Hematopoietic multipotent progenitor cell treated with erythropoietin and hydrocortisone succinate and interleukin-3 and kit ligand, for 8 days (in vitro differentiated cells): ENCODE measurements around the gene LINGO1.

Experiments used
- DNase-seq: peaks from one replicate; pipeline ENCODE4 v3.0.0-alpha.2; 2015

The LINGO1 gene

DNA sequence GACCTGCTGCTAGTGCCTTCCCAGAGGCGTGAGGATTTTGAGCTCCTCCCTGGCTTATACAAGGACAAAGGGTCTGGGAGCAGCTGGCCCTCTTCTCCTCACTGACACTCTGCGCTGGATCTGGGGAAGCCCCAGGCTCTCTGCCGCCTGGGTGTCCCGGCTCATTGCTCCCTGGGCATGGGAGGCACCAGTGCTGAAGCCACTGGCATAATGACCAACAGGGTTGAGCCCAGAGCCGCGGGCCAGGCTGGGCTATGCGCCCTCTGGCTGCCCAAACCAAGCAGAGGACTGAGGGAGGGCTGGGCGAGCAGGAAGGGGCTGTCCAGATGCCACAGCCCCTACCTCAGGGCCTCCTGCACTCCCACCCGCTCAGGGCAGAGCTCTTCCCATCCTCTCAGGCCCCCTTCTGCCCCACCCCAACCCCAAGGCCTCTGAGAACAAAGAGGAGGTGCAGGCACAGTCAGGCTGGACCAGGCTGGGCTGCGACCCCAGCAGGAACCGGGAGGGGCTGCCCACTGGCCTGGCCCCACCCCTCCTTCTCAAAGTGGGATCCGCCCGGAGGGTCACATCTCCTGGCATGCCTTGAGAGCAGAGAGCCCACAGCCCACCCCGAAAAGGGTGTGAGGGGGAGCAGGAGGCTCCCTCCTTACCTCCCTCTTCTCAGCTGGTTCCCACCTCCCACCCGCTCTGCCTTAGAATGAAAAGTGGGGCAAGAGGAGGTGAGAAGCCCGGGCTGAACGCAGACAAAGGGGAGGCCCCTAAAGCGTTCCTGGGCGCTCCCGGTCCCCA is 1.6 kb downstream of the LINGO1 start:
- DNase-seq = no peak

DNA sequence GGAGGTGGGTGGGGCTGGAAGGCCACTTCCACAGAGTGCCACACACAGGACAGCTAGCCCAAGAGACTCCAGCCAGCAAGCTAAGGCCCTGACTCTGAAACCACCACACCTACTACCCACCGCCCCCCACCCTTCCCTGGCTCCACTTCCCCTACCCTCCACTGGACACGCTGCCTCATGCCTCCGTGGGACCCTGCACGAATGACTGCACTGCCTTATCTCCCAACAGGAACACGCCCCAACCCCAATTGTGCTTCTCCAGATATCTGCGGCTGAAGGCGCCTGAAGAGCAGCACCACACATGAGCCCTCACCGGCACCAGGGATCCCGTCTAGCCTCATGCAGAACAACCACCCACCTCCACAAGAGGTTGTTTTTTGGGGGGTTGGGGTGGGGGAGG is 2.7 kb downstream of the LINGO1 start:
- no peak for DNase-seq

DNA sequence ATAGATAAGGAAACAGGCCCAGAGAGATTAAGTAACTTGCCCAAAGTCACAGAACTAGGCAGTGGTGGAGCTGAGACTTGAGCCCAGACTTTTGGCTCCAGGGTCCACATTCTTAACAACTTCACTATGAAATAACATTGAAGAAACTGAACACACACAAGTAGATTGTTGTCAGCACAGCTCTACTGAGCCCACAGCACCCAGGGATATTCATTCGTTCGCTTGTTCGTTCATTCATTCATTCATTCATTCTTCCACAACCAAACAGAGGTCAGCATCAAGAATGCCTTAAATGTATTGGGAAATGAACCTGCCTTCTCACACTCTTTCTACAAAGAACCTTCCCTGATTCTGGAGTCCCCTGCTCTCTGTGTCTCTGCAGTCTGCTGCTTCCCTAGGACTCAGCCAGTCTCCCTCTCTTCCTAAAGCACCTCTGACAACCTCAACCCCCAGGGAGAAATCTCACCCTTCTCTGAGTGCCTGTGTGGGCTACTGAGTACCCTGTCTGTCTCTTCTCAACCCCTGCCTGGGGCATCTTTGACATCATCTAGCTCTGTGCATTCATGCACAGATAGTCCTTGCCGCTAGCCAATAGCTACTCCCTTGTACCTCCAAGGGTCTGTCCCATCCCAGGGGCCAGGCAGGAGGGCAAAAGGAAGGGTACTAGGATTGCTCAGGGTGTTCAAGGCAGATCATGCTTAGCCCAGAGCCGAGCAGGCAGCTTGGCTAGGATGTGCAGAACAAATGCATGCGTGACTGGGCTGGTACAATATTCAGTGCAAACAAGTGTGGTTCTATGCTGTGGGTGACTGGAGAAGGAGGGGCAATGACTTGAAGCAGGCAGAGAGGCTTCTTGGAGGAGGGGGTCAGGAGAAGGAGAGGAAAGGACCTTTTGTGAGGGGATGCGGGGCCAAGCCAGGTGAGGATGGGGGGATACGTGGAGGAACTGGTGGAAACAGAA is 3.4 kb downstream of the LINGO1 start:
- DNase-seq = no peak

DNA sequence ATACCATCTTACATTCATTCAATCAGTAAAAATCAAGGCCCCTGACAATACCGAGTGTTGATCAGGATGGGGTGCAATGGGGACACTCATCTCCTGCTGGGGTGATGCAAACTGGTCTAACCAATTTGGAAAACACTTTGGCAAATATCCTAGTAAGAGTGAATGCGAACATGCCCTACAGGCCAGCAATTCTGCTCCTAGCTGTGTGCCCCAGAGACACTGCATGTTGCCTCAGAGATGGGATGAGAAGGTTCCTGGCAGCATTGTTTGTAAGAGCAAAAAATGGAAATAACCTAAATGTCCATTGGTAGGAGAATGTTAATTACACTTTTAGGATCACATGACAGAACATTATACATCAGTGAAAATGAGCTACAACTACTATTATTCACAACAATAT is 4.7 kb downstream of the LINGO1 start:
- no peak for DNase-seq

DNA sequence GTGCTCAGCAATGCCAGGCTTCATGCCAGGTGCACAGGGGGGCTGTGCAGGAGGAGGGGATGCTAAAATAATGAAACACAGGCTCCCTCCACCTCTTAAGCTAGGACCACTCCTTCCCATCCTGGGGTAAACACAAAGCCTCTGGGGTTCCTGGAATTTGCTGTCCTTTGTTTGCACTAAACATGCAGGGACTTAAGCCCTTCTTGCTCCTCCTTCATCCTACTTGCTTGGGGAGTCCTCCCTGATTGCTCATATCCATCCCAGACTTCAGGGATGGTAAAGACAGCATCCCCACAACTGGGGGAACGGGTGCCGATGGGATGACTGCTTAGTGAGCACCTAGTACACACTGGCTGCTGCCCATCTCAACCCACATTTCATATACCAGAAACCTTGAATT is 5.1 kb downstream of the LINGO1 start:
- DNase-seq = no peak

DNA sequence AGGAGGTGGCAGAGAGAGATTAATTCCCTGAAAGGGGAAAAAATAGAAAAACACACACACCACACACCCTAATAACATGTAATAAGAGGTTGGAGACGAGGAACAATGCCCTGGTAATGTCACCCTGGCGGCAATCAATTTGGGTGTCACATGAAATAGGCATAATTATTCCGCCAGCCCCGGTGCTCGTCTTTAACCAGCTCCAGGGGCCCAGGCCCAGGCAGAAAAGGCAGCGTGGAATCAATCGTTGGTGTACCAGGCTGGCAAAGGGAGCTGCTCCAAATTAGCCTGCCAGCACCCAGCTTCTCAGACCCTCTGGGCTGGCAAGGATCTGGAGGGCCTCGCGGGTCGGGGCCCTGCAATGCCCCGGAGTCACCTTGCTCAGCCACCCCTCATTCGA is 5.6 kb downstream of the LINGO1 start:
- DNase-seq = no peak

DNA sequence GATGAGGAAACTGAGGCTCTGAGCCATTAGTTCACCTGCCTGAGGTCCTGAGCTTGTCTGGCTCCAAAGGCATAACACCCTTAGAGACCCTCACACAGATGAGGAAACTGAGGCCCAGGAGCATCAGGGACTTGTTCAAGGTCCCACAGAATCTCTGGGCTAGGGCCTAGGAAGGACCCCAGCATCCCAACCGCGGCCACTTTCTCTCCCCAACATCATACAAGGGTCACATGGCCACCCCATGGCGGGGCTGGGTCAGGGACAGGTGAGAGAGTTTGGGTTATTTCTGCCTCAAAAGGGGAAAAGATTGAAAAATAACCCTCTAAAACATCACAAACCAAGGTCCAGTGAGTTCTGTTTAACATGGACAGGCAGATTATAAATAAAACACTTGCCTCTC is 6.7 kb downstream of the LINGO1 start:
- no peak for DNase-seq

DNA sequence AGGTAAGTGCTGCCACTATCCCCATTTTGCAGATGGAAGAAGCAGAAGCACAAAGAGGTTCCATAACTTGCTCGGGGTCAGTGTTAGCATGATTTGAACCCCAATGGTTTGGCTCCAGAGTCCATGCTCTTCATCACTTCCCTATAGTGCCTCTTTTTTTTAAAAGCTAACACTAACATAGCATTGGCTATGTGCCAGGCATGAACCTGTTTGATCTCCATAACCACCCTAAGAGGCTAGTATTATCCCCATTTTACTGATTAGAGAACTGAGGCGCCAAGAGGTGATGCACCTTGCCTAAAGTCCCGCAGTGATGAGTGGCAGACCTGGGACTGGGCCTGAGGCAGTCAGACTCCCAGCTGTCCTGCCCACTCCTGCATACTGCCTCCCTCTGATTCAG is 7.3 kb downstream of the LINGO1 start:
- no peak for DNase-seq

DNA sequence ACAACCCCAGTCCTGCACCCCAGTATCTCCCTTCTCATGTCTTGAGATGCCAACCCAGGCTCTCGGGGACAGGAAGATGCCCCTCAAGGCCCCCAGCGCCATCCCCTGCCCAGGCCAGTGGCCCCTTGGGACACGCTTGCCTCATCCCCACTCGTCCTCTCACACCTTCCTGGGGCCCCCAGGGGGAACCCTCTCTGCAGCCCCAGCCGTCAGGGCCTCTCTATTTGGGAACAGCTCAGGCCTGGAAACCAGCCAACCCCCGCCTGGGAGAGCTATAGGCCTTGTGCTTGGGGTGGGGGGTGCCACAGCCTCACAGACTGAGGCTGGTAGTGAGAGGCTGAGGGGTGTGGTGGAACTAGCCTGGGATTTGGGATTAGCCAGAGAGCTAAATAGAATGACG is 7.8 kb downstream of the LINGO1 start:
- DNase-seq = no peak

DNA sequence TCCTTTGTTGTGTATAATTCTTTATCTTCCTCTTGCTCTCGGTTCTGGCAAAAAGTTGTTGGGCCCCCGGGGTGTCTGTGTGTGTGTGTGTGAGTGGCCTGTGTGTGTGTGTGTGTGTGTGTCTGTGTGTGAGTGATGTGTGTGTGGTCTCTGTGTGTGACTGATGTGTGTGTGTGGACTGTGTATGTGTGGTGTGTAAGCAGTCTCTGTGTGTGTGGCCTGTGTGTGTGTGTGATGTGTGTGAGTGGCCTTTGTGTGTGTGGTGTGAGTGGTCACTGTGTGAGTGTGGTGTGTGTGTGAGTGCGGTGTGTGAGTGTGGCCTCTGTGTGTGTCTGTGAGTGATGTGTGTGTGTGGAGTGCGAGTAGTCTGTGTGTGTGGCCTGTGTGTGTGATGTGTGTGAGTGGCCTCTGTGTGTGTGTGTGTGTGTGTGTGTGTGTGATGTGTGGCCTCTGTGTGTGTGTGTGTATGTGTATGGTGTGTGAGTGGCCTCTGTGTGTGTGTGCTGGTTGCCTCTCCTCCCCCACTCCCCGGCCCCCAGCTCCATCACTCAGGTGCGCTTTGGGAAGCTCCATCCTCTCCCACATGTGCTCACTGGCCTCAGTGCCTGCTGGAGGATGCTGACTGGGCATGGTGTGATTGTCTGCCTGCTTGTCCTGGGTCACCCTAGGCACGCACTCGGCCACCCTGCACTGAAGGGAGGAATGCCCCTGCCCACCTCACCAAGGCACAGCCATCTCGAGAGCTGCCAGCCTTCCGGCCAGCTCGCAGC is 8.8 kb downstream of the LINGO1 start:
- DNase-seq = no peak

DNA sequence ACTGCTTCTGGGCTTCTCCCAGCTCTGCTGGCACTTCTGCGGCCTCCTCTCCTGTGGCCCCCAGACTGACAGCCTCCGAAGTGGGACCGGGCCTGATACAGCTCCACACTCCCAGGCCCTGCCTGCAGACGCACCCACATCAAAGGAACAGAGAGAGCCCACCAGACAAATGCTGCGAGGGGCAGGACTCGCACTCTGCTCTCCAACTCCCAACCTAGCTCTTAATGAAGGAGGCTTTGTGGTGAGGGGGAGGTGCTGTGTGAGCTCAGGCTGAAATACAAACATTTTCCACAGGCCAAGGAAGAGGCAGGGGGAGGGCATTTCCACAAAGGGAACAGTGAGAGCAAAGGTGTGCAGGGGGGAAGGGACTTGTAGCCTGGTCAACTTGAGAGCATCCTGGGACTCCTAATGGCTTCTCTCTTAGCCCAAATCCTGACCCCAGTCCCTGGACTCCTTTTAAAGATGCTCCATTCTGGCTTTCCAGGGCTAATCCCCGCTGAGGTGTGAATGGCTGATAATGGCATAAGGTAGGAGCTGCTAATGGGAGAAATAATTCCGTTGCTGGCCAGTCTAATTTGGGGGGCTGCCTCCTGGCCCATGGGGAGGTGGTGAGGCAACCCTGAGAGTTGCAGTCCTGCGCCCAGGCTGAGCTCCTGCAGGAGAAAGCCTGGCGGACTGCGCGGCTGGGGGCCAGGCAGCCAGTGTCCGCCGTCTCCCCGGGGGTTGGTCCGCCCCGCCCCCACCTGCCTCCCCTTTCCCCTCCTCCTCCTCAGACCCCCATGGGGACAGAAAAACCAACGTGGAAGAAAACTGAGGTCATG is 9.6 kb downstream of the LINGO1 start:
- no peak for DNase-seq

DNA sequence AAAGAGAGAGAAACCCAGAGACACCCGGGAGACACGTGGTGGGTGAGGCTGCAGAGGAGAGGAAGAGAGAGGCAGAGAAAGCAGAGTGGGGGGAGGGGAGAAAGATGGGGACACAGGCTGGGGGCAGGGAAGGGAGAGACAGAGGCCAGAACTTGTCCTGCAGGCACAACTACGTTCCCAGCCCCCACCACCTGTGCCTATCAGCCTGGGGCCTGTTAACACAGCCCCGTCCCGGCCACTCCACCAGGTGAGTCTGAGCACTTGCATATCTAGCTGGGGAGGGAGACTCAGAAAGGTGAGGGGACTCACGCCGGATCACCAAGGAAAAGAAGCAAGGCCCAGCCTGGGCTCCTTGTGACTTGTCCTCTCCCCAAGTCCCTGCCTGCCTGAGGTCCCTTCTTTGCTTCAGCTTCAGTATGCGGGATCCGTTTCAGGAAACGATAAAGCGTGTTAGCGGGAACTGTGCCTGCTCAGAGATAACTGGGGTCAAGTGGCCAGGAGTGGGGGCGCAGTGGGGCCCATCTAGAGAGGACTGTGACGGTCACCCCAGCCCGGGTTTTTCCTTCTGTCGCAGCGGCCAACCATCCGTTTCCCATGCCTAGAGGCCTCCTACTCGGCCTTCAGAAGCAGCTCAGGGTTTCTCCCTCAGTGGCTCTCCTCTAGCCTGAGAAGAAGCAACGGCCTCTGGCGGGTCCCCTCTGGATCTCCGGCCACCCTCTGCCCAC is 10.3 kb downstream of the LINGO1 start:
- no peak for DNase-seq

DNA sequence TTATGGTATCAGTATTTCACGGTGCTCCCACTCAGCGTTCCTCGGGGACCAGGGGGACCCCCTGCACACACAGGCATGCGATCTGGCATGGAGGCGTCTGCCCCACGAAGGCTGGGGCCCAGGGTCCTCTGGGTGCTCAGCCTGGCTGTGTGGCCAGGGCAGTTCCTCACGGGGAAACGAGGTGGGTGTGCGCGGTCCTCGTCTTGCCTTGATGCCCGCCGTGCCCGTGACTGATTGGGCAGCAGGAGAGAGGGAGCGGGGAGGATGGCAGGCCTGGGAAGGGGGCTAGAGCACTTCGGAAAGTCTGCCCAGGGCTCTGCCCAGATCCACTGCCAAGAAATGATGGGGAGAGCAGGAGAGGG is 10.9 kb downstream of the LINGO1 start:
- no peak for DNase-seq

DNA sequence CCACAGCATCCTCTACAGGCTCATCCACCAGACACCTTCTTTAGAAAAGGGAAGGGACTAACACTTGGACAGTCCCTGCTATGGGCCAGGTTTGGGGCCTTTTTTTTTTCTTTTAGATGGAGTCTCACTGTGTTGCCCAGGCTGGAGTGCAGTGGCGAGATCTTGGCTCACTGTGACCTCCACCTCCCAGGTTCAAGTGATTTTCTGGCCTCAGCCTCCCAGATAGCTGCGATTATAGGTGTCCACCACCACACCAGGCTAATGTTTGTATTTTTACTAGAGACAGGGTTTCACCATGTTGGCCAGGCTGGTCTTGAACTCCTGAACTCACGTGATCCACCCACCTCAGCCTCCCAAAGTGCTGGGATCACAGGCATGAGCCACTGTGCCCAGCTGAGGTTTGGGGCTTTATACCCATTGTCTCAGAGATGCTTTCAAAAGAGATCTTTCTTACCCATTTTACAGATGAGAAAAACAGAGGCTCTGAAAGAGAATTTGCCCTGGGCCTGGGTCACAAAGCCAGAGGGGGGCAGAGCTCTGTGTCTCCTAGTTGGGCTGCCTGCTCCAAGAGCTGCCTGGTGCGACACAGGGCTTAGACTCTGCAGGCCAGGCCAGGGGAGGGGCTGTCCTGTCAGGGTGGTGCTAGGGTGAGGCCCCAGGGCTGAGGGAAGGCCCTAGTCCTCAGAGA is 11.6 kb downstream of the LINGO1 start:
- no peak for DNase-seq

DNA sequence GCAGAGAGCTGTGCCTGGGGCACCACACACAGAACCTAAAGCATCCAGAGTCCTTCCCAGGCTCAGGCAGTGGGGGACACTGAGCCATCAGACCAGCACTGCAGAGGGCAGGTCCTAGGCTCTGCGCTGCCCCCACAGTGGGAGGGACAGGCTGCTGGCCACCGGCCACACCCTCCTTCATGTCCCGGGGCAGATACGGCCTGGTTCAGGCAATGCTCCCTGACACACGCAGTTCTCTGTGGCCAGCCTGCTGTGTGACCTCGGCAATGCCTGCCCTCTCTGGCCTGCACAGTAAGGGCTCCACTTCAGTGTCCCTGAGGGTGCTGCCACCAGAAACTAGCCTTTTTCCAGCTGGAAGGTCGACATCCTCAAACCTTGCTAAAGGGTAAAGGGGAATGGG is 12.4 kb downstream of the LINGO1 start:
- no peak for DNase-seq

DNA sequence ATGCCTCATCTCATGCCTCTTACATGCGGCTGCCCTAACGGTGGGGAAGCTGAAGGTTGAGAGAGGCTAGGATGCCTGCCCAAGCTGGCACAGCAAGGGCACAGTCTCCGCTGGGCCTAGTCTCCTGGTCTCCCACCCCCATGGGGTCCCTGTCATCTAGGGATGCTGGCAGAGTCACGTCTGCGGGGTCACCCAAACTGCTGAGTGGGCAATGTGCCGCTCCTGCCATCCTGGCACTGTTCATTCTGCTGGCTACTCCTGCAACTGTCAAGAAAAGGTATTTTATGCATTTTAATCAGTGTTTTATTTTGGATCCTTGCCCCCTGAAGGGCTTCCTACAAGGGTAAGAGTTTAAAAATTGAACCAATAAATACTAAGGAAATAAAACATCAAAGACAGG is 12.8 kb downstream of the LINGO1 start:
- DNase-seq = no peak

DNA sequence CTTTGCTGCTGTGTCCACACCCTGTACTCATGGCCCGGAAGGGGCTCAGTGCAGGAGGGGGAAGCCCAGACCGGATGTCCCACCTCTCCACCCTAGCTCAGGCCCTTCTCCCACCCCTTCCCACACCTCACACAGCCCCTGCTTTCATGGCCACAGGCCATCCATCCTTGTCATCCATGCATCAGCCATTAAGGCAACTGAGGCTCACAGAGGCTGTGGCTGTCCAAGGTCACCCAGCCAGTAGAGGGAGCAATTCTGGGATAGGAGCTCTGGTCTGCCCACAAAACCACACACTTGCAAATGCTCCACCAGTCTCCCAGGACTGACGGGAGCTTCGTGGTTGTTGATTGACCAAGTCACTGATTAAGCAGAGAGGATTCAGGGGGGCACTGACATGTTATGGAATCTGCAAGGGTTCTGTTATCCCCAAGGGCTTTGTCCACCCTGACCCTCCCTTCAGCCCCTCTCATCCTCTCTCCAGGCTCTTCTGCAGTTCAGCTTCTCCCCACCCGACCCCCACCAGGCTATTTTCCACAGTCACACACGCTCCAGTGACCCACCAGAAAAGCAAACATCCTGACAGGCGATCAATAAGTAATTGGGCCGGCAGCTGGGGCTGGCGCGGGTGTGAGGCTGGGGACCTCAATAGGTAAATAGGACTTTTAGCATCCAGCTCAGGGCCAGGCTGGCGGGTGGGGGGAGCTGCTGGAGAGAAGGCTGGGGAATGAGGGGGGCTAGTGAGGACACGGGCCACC is 15.1 kb downstream of the LINGO1 start:
- DNase-seq = peak; percentile 46

DNA sequence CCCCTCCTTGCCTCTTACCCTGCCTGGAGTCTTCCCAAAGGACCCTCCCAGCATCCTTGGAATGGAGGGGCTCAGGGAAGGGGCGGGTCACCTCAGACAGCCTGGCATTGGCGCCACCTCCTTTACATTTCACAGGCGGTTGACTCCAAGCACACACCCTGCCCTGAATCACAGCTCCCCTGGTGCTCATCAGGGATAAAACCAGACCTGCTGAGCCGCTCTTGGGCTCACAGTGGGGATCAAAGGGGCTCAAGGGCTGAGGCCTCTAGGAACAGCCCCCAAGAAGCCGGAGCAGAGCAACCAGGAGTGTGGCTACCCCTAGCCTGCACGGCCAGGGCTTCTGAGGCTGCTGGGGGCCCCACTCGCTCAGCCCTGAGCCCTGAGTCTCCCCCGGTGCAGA is 16.6 kb downstream of the LINGO1 start:
- no peak for DNase-seq

DNA sequence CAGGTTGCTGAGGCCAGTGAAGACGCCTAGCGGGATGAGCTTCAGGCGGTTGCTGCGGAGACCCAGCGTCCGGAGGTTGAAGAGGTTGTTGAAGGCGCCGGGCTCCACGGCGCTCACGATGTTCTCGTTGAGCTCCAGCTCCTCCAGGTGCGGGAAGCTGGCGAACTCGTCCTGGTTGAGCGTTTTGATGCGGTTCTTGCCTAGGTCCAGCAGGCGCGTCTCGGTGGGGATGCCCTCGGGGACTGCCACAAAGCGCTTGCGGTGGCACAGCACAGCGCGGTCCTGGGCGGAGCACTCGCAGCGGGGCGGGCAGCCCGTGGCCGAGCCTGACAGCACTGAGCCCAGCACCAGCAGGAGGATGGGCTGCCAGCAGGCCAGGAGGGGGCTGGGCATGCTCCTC is 17.2 kb downstream of the LINGO1 start:
- no peak for DNase-seq

DNA sequence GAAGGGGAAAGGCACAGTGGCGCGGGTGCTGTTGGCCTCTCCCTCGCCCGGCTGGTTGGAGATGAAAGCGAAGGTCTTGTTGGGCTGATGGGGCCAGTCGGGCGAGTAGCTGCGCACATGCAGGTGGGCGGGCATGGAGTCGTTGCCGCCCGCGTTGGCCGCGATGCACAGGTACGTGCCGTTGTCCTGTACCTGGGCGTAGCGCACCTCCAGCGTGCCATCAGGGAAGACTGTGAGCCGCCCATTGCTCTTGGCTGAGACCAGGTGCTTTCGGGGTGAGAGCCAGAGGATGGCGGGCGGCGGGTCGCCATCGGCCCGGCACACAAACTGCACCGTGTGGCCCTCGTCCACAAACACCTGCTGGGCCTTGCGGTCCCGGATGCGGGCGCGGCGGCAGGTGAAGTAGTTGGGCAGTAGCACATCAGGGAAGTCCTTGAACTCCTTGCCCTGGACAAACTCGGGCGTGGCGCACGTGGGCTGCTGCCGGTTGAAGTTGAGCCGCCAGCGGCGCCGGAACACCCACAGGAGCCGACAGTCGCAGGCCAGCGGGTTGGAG is 18.4 kb downstream of the LINGO1 start:
- no peak for DNase-seq
